ENCODE data around the gene GPR3.

DNA sequence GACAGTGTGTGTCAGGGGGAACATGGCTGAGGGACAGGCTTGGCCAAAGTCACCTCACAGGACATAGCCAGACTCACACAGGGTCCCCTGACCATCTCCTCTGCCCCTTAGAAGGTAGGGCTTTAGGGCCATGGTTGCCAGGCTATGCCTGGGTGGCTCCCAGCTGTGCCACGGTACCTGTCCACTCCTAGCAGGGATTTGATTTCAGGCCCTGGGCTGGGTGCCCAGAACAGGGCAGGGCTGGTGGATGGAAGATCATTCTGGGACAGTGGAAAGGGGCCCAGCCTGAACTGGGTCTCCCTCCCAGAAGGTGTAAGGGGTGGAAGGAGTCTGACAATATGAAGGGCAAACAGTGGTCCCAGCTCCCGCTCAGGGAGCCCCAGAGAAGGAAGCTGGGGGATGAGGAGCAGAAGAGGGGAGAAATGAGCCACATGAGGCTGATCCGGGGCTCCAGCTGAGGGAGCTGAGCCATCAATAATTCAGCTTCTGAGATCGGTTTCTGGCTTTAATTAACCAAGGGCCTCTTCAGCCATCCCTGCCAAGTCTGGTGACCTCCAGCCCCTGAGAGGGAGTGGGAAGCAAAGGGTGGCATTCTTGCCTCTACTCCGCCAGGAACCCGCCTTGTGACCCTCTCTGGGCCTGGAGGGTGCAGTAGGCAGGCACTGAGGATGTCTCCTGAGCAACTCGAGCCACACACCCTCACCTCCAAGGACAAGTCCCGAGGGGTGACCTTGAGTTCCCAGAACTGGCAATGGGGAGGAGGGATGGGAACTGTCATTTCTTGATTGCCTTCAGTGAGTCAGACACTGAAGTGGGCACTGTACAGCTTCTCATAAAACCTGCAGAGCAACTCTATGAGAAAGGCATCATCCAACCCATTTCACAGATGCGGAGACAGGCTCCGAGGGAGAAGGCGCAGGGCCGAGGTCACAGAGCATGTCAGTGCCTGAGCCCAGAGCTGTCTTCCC lies 11.4 kb upstream of the GPR3 start:
- TF ChIP-seq, protein P1, sequence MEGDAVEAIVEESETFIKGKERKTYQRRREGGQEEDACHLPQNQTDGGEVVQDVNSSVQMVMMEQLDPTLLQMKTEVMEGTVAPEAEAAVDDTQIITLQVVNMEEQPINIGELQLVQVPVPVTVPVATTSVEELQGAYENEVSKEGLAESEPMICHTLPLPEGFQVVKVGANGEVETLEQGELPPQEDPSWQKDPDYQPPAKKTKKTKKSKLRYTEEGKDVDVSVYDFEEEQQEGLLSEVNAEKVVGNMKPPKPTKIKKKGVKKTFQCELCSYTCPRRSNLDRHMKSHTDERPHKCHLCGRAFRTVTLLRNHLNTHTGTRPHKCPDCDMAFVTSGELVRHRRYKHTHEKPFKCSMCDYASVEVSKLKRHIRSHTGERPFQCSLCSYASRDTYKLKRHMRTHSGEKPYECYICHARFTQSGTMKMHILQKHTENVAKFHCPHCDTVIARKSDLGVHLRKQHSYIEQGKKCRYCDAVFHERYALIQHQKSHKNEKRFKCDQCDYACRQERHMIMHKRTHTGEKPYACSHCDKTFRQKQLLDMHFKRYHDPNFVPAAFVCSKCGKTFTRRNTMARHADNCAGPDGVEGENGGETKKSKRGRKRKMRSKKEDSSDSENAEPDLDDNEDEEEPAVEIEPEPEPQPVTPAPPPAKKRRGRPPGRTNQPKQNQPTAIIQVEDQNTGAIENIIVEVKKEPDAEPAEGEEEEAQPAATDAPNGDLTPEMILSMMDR (IDR thresholded peaks at IDR 0.05; ENCODE audit: insufficient read depth, low read length, poor library complexity, severe bottlenecking), result no peak
- TF ChIP-seq EZH2phosphoT487 (conservative IDR thresholded peaks at IDR 0.05; ENCODE audit: low read length), result no peak

Data from SU-DHL-6 (cell line).